Hematopoietic multipotent progenitor cell treated with erythropoietin and hydrocortisone succinate and interleukin-3 and kit ligand, for 6 days (in vitro differentiated cells): ENCODE measurements around the gene ZFYVE28.

Source experiments
- DNase-seq: peaks from one replicate; pipeline ENCODE4 v3.0.0-alpha.2; 2015

The ZFYVE28 gene

GRCh38 chr4:2256156-2256731 lies 162.2 kb downstream of the ZFYVE28 start:
- no peak for DNase-seq

DNA sequence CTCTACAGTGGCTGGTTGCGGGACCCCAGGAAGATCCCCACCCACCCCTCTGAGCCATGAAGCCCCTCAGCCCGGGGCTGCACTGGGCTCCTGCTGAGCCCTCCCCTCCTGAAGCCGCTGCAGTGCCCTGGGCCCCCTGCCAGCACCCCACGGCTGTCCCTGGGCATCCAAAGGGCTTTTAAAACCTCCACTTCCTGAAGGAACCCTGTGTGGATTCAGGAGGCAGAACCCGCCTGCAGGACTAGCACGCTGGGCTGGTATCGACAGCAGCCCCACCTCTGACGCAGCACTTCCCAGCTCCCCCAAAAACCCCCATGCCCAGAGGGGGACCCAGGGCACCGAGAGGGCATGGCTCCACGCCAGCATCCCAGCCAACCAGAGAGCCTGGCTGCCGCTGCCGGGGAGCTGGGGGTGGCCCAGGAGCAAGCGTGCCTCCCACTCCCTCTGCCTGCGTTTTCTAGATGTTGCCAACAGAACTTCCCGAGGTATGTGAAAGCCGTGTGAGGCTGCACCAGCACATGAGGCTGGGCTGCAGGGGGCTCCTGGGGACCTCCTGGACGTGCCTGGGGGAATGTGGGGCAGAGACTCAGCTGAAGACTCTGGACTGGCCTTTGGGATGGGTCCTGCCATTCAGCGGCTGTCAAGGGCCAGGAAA lies 162.8 kb downstream of the ZFYVE28 start:
- no peak for DNase-seq

DNA sequence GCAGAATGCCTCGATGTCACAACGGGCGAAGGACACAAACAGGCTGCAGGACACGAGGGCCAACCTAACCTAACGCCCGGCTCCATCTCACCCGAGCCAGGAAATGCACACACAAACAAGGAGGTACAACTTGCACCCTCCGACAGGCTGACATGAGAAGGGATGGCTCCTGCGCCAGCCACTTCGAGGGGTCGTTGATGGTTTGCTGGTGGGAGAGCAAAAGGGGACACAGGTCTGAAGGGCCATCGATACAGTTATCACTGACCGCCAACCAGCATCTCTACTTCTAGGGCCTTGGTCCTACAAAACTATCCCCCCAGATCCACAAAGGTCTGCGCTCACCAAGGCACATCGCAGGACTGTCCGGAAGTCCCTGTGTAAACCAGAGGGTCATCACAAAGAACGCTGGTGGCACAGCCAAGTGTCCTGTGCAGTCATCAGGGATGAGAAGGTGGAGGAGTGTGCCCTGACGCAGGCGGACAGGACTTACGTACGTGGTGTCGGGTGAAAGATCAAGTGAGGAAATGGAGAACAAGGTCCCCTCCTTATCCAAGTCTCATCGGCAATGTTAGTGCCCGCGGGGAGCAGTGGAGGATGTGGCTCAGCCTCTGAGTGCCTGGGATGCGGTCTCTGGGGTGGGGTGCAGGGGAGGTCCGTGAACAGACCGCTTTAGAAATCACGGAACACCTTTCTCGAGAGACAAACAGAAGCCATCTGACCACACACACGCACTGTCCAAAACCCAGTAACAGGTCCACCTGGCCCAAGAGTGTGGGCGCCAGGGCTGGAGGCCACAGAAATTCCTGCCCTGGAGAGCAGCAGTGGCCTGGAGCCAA lies 163.6 kb downstream of the ZFYVE28 start:
- DNase-seq: no peak

DNA sequence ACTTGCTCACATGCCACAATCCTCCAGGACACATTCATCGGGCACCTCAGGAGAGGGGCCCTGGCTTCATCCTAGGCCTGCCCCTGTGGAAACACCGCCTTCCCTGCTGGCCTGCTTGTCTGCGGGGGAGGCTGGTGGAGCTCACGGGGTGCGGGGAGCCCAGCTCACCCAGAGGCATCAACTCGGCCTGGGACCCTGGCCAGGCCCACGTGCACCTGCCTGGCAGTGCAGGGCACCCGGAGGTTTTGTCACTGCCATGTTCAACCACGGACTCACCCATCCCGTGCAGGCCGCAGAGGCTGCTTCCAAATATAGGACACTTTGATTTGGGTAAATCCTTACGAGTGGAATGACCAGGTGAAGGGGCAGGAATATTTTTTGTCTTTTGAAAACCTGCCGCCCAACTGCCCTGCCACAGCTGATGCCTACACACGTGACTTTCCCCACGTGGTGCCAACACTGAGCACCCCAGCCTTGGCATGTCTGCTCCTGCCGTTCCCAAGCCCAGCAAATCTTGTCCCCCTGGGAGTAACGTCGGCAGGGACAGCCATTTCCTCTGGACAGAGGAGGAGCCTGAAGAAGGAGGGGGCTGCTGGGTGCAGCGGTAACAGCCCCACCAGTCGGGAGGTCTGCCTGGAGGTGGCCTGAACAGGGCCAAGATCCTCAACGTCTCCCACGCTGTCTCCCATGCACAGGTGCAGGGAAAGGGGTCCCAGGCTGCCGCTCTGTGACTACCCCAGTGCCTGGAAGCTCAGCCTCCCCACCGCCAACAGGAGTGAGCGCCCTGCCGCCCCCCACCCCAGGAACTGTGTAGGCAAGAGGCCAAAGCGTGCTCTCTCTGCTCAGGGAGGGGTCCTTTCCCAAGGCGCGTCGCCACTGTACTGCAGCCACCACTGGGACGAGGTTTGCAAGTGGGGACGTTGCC lies 165.0 kb downstream of the ZFYVE28 start:
- no peak for DNase-seq

DNA sequence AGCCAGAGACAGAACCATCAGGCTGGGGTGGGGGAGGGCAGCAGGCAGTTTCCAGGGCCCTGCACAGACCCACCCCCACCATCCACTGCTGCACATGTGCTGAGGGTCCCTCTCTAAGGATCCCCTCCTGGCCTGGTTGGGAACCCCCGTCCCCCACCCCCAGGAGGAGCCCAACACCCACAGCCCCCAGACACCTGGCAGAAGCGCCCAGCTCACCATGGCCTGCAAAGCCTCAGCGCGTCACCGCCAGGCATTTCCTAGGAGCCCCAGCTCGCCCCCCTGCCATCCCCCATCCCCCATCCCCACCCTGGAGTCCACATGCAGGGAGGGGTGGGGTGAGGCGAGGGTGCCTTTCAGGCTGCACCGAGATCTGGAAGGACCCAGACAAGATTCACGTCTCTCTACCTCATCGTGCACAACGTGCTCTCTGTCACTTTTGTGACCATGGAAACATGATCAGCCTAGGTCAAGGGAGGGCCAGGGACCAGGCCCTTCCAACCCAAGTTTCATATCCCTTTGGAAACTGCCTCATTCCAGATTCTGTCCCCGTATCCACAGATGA lies 165.8 kb downstream of the ZFYVE28 start:
- DNase-seq: no peak

DNA sequence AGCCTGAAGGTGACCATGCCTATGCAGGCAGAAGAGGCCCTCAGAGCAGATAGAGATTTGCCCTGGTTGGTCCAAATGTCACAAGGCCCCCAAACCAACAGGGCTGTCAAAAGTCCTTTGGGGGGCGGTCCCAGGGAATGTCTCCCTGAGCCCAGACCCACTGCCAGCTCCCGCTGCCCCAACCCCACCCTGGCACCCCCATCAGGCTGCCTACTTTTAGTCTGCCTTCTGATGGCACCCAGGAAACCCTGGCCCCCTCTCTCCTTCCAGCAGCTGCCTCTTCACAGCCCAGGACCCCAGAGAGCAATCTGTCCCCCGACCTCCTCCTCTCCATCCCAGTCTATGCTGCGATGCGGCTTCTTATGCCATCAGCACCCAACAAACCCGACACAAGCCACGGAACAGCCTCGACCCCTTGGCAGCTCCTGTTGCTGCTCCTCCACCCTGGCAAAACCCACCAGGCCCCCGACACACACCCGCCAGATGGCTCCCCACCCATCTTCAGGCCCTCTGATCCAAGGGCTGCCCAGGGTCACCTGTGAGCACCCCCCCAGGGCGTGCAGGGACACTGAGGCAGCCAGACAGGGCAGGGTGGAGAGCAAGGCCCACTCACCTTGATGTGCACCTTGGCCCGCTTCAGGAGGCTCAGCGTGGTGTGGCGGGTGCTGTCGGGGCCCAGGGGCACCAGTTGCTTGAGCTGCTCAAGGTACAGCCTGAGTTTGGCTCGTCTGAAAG lies 166.5 kb downstream of the ZFYVE28 start:
- DNase-seq: no peak

DNA sequence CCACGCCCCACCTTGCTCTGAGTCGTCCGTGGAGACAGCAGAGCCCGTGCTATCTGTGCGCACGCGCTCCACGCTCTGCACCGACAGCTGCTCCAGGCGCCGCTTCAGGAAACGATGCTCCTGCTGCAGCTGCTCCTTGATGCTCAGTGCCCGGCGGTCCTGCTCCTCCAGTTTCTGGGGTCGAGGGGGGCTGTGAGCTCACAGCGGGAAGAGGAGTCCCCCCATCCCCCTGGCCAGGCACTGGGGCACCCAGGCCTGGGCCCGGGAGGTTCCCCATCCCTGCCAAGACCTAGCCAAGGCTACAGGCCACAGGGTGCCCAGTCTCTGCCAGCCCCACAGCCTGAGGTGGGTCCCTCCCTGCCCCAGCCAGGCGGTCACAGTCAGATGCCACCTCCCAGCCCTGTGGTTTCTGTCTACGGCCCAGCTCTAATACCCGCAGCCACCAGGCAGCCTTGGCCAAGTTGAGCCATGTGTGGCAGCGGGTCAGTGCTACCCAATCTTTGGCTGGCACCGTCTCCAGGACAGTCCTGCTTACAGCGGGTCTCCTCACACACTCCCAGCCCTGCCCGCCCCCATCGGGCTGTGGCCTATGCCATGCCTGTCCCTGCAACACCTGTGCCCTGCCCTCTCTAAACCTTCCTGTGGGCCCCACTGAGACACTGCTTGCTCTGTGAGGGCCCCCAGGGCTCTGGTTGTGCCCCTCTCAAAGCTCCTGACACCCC lies 167.2 kb downstream of the ZFYVE28 start:
- no peak for DNase-seq

- no peak for DNase-seq
These were observed 167.9 kb downstream of the ZFYVE28 start for GRCh38 chr4:2250357-2251072.

GRCh38 chr4:2249526-2250356 lies 168.7 kb downstream of the ZFYVE28 start:
- no peak for DNase-seq

GRCh38 chr4:2248821-2249261 lies 169.6 kb downstream of the ZFYVE28 start:
- no peak for DNase-seq

- no peak for DNase-seq
These were observed 170.2 kb downstream of the ZFYVE28 start for GRCh38 chr4:2248044-2248780.

- DNase-seq: no peak
These were observed 171.1 kb downstream of the ZFYVE28 start for GRCh38 chr4:2247128-2248043.

DNA sequence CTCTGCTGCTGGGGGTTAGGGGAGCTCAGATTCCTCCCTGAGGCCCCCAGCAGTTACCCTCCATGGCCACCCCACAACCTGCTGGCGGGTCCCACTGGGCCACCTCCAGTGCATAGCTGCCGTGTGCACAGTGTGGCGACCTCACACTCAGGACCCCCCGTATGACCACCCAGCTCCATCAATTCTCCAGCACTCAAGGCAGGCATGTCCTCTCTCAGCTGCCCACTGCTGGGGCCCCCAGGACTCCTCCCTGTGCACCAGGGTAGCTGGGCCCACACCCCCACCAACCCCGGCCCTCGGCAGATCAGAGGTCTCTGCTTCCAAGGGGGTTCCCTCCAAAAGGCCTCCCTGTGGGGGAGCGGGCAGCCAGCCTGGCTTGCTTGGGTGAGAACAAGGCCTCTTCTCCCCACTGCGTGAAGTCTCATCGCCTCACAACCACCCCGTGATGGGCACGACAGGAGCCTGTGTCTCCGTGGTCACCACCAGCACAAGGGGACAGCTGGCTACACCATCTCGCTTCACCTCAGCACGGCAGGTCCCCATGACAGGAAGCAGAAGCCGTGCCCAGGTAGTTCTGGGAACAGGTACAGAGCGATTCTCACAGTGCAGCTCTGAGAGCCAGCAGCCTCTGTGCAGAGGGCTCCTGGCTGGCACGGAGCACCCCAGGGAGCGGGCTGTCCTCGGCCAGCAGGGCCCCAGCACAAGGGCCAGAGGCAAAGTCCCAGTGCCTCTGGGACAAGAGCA lies 171.9 kb downstream of the ZFYVE28 start:
- DNase-seq: no peak

- DNase-seq: no peak
These were observed 172.6 kb downstream of the ZFYVE28 start for GRCh38 chr4:2245787-2246275.

- DNase-seq: no peak
These were observed 173.2 kb downstream of the ZFYVE28 start for GRCh38 chr4:2245057-2245786.
